Measurements from ENCODE around the gene SAT1. TPM values are rescaled to one million over a fixed set of nuclear protein-coding genes. Genes with fewer than 3 reads are reported as not detected.
"Not testable (repeated sequence)": the region's sequence is repeated elsewhere in the genome, so short reads cannot be mapped to it uniquely, and the experiment has no call there.

Gene SAT1
- polyA plus RNA-seq (2014; cell fraction: cytosol; rRNA removed) = 17.8 and 23.0 TPM in 2 replicates
- polyA plus RNA-seq (2014; cell fraction: nucleus; rRNA removed) = 63.4 and 74.4 TPM in 2 replicates

DNA sequence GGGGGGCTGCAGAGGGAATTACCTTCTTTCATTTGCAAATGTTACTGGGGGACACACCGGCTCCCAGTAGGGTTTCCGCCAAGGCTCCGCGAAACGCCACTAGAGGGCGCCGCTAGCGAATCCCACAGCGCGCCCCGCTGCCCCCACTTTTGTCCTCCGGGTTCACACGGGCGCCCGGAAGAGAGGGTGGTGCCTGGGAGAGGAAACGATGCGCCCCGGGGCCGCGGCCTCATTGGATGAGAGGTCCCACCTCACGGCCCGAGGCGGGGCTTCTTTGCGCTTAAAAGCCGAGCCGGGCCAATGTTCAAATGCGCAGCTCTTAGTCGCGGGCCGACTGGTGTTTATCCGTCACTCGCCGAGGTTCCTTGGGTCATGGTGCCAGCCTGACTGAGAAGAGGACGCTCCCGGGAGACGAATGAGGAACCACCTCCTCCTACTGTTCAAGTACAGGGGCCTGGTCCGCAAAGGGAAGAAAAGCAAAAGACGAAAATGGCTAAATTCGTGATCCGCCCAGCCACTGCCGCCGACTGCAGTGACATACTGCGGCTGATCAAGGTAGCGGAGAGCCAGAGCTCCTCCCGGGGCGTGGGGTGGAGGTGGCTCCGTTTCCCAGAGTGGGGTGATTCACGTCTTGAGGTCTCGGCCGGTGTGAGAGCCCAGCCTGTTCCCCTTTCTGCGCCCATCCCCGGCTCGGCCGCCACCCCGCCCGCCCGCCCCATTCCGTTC lies at the start of gene SAT1:
TSS of gene SAT1 (plus strand) at position 311 of the 726 bp plus-strand sequence. CDS start at position 490, 179 bp downstream.
- peak; percentile 91 for DNase-seq (ENCODE audit: low spot score)

DNA sequence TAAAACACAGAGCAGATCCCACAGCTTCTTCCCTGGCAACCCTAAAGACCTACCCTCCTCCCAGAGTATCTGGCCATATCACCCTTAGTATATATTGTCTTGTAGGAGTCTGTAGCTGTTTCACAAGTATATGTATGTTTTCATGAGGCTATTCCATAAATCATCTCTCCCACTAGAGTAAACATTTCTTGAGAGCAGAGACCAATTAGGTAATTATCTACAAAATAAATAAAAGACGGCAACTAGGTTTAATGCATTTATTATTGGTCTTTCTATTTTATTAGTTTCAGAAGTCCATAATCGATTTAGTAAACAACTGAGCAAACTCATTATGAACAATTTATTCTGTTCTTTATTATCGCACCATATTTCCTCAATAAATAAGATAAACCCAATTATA lies 46.9 kb upstream of the SAT1 start:
- DNase-seq (ENCODE audit: low spot score) = no peak

DNA sequence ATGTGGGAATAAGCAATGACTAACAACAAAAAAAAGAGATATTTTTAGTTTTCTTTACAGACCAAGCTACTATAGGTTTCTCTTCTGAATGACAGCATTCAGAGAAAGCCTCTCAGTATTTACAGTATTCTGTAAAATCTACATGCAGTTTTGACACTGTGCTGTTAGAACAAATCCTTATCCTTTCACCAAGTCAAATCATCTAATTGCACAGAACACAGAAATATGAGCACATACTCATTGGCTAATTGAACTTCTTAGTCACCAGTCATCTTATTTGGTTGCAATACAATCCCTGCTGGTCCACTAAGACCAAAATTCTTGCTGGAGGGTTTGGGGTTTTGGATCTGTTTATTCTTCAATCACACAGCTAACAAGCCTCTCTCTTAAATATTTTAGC lies 45.6 kb upstream of the SAT1 start:
- no peak for DNase-seq (ENCODE audit: low spot score)

DNA sequence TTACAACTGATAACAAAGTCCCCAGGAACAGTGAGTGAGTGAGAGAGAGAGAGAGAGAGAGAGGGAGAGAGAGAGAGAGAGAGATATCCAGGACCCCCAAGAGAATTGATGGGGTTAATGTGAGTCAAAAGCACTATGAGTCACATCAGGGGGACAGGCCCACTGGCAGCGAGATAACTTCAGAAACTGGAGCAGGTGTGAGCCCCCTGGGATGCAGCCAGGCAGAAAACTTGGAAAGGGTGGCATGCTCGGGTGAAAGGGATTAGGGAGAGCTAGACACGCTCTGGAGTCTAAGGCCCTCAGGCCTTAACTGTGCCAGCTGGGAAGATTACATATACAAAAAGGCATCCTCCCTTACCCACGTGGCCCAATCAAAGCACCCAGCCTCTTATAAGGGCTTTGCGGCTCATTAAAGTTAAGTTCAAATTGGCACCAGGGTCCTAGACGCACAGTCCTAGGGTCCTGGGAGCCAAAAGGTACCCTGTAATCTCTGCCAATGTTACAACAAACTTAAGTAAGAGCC lies 40.7 kb upstream of the SAT1 start:
- DNase-seq (ENCODE audit: low spot score) = peak; percentile 1

DNA sequence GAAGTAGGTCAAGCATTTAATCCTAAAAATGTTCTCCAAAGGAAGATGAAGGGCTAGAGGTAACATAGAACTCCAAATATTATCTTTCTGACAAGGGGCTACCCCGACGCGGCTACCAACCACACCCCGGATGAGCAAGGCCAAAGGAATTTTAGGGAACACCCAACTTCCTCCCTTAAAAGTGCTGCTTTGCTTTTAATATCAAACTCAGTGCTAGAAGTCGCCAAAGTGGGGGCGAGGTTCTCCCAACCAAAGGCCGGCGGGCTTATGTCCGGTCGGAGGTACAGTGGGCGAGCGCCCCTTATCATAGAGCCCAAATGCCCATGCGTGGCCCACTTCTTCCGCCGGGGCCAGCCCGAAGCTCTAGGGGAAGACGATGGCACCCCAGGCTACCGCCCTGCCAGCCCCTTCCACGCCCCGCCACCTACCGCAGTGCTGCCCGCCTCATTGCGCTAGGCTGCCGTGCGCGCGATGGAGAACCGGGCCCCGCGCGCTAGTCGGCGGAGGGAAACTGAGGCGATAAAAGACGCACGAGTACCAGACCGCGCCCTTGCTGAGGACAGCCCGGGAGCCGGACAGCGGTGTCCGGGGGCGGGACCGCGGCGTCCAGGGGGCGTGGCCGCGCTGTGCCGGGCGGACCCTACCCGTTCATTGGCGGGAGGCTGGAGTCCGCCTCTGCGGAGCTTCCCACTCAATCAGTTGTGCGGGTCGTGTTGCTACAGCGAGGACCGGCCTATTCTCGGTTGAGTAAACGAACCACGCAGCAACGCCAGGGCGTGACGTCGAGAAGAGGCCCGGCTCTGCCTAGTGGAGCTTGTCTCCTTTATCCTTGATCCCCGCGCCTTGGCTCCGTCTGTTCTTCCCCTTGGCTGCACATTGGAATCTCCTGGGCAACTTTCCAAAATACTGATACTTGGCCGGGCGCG lies 40.0 kb upstream of the SAT1 start, which contains the start of gene ACOT9:
TSS of gene ACOT9 (minus strand) at position 580 of the 926 bp plus-strand sequence. CDS start at position 448, 132 bp downstream.
- DNase-seq (ENCODE audit: low spot score) = peak; percentile 92

DNA sequence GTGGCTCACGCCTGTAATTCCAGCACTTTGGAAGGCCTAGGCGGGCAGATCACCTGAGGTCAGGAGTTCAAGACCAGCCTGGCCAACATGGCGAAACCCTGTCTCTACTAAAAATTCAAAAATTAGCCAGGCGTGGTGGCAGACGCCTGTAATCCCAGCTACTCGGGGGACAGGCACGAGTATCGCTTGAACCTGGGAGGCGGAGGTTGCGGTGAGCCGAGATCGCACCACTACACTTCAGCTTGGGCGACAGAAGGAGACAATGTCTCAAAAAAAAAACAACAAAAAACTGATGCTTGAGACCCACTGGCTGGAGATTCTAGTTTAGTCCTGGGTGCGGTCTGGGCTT lies 39.4 kb upstream of the SAT1 start:
- DNase-seq (ENCODE audit: low spot score) = not testable (repeated sequence)

DNA sequence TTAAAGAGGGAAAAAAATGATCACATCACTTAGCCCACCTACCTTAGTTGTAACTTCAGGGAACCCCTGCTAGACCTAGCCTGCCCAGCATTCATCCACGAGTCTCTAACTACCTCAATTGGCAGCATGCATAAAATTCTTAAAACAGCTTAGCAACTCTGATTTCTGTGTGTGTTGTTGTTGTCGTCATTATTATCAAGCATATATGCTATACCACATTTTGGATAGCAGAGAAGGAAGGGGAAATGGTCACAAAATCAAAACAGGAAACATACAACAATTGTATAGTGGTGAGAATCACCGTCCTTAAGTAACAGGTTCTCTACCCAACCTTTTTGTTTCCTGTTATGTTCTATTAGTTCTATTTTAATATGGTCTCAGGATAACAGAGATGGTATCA lies 37.2 kb upstream of the SAT1 start:
- no peak for DNase-seq (ENCODE audit: low spot score)

DNA sequence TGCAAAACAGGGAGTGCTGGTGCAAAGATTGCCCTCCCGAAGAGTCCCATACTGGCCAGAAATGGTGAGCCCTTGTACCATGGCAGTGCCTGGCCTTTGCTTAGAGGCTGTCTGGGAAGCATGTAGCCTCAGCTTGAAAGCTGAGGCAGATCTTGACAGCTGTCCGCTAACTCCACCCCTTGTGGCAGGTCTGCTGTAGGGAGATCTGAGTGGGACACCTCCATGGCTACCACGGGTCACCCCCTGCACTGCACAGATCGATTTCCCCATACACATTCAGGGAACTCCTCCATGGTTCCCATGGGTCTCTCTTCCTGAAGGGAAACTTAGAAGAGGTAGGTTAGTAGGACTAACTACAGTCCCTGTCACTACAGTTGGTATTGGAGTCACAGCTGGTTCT lies 33.8 kb upstream of the SAT1 start:
- no peak for DNase-seq (ENCODE audit: low spot score)

DNA sequence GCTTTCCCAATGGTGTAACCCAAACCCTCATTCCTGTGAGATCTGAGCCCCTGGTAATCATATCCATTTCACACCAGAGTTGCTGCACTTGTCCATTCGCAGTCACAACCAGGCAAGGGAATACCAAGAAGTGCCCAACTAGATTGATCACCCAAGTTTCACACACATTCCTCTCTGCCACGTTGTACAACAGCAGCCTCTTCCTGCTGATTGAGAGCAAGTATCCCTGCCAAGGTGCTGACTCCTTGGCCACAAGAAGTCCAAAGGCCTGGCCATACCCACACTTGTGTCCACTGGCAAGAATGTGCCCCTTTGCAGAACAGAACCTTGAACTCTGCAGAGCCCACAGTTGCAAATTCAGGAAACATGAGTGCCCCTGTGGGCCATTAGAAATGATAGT lies 33.4 kb upstream of the SAT1 start:
- DNase-seq (ENCODE audit: low spot score) = no peak

DNA sequence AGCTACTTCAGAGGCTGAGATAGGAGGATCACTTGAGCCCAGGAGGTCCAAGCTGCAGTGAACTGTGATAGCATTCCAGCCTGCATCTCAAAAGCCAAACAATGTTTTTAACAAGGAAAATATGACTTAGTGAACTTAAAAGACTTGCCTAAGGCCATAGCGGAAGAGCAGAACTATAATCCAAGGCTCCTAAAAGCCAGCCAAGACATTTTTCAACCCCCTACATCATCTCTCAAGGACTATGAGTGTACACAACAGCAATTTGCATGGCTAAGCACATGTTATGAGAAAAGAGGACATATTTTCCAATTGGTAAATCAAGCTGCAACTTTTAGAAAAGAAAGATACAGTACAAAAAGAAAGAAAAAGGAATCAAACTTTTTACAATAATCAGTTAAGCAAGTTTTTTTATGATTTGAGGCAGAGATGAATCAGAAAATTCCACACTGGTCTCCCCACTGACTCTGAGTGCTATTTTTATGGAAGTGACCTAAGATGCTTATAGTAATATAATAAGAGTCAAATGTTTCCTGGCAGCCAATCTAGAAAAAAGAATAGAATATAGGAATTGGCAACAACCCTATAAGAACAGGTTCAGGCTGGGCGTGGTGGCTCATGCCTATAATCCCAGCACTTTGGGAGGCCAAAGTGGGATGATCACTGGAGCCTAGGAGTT lies 30.1 kb upstream of the SAT1 start:
- no peak for DNase-seq (ENCODE audit: low spot score)

DNA sequence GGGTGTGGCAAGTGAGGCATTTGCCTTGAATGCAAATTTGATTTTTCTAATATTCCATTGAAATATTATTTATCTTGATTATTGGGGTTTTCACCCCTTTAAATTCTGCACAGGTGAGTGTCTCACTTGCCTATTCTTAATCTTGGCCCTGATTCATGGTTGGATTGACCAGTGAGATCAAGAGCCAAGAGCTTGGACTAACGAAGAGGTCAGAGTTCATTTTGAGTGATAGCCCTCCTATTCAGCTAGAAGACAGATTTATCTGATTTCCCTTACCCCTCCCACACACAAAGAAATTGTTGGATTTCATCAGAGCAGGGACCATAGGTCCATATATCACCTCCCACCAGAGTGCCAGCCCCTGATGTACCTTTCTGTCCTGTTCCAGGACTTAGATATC lies 28.3 kb upstream of the SAT1 start:
- no peak for DNase-seq (ENCODE audit: low spot score)

DNA sequence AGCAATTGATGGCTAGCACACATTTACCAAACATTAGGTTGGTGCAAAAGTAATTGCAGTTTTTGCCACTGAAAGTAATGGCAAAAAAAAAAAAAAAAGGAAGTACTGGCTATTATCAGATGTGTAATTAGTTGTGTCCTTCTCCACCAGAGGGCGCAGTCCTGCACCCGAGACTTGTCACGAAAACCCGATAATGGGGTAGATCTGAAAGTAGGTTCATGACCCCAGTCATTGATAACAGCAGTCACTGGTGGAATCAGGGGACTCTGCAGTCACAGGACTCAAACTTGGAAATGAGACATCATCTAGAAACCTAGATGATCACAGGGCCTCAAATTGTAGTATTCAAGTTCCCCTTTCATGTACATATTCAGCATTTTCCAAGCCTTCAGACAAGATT lies 26.8 kb upstream of the SAT1 start:
- DNase-seq (ENCODE audit: low spot score) = peak; percentile 40

DNA sequence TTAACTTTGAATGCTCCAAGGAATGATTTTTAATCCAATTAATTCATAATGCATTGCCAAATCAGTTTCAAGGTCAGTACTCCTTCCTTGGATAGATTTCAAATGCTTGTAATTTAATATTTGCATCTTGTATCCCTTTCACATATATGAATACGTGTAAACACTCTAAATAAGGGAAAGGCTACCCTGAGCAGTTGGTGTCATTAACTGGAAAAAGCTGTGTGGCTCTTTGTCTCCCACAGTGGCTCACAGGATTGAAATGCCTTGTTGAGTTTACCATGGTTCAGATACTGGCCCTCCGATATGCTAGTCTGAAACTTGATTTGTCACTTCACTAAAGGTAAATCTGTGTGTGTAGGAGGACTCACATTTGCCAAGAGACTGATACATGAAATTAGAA lies 23.2 kb upstream of the SAT1 start:
- DNase-seq (ENCODE audit: low spot score) = no peak

DNA sequence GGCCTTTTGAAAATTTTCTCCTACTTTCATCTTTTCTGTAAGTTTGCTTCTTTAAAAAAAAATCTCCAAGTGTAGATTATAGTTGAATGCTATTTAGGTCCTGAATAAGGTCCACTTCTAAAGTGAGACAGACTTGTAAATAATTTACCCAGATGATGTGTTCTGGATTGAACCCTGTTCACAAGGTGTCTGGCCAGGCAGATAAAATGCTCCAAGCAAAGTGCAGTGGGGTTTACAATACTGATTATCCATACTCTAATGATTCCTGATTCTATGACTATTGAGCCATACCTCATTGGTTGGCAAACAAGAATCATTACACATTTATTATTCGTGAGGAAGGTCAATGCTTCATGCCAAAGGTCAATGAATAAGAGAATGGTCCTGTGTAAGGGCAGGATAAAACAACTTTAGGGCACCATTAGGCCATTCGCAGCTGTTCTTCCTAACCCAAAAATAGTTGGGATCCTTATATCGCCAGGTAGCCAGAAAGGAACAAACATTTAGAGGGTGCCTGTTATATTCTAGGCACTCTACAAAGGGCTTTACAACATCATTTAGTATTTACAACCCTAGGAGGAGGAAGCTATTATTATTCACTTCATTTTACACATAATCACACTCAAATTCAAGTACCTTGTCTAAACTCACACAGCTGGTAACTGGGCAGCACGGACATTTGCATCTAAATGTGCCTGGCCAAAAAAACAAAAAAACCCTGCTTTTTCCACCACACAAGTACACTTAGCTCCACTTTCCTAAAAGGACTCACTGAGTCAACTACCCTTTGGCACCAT lies 18.6 kb upstream of the SAT1 start:
- no peak for DNase-seq (ENCODE audit: low spot score)

DNA sequence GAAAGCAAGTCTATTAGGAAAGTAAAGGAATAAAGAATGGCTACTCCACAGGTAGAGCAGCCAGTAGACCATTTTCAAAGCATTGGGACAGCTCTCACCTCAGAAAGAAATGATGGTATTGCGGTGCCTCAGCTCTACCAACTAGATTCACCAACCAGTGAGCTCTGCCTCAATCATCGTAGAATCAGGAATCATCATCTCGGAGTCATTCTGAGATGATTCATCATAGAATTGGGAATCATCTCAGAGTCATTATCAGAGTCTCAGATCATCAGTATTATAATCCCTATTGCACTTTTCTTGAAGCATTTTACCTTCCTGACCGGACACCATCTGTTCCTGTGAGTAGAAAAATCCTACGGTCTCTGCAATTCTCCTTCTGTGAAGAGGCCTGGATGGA lies 17.5 kb upstream of the SAT1 start:
- no peak for DNase-seq (ENCODE audit: low spot score)

DNA sequence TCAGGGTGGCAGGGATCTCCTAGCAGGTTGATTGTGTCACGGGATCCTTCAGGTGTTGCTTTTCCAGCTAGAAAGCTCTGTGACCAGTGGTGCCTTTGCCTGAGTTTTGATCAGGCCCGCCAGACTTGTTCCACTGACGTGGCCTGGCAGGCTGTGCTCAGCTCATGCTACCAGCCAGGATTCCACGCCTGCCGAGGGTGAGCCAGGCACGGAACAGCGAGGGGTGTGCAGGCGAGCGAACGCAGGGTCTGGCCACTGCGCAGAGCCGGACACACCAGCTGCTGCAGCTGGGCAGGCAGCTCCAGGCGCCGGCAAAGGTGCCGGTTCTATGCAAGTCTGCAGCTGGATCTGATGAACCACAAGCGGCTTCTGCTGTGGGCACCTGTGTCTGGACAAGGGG lies 17.1 kb upstream of the SAT1 start:
- DNase-seq (ENCODE audit: low spot score) = no peak

DNA sequence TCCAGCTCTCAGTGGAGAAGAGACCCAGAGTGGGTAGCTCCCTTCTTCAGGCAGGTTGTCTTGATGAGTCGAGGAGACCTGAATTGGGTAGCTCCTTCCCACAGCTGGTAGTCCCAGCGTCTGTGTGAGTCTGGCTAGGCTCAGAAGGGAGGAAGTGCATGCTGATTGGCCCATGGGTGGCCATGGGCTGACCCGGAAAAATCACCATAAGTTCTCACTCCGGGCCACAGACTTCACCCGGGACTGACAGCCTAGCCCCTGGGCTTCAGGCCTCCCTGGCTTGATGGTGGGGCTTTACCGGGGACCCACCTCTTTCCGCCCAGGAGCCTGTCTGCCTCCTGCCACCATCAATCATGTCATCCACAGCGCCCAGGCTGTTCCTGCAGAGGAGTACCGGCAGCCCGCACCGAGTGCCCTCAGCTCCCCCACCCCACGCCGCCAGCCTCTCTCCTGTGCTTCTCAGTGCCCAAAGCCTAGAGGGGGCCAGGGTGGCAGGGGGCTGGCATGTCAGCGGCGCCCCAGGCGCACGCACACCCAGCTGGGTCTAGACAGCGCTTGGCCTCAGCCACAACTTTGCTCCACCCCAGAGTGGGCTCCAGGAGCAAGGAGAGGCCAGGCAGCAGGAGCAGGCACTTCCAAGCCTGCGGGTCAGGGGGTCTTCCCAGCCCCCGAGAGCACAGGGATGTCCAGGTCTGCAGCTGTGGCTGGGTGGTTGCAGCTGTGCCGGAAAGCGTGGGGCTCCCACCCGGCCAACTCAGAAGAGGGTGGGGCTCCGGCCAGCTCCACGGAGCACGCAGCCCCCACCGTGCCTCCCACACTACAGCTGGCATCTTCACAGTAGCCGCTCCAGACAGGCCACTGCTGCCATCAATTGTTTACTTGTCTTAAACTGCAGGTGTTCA lies 16.1 kb upstream of the SAT1 start:
- peak; percentile 18 for DNase-seq (ENCODE audit: low spot score)

DNA sequence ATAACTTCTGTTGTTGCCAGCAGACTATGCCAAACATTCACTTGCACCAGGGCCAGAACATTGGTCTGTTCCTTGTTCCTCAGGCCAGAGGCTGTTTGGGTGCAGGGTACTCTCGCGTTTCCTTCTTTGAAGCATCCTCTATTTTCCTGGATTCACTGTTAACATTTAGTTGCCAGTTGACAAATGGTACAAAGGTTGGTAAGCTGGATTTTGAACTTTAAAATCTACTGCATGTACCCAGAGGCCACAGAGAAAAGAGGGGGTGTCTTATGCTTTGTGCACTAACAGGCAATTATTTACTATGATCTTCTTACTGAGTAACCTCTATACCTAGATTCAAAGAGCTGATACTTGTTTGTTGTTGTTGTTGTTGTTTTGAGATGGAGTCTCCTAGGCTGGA lies 12.8 kb upstream of the SAT1 start:
- no peak for DNase-seq (ENCODE audit: low spot score)

DNA sequence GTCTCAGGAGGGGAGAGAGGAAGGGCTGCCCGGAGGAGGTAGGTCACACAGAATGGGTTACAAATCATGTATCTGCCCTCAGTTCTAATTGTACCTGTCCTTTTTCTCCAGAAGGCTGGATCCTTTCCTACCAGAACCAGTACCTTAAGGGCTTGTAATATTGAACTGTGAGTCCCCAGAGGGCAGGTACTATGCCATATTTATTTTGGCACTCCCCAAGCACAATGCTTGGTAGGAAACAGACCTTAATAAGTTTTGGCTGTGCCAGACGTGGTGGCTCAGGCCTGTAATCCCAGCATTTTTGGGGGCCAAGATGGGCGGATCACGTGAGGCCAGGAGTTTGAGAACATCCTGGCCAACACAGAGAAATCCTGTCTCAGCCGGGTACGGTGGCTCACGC lies 11.9 kb upstream of the SAT1 start:
- DNase-seq (ENCODE audit: low spot score) = not testable (repeated sequence)

DNA sequence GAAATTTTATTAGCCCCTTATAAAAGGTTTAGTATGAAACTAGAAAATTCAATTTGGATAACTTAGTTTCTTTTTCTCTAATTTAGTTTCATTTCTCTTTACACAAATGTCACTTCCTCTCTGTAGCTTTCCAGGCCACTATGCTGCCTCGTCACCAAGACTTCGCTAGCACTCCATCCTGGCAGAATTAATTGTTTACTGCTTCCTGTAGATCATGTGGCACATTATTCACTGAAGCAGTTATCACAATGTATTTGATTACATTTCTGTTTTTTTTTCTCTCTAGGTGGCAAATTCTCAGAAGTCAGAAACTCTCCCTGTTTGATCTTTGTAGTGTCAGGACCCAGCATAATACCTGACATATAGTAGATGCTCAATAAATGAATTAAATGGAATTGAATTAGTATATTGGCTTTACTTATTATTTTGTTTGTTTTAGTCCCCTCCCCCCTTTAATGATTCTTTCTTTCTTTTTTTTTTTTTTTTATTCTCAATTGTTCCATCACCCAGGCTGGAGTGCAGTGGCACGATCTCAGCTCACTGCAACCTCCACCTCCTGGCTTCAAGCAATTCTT lies 9.3 kb upstream of the SAT1 start:
- no peak for DNase-seq (ENCODE audit: low spot score)

Measured in SK-N-DZ (cell line).